K562 (cell line): ENCODE results near the gene PIK3R5. TPM values are rescaled to one million over a fixed set of nuclear protein-coding genes. Genes with fewer than 3 reads are reported as not detected.

Experiments used
- ATAC-seq: fragments of 200-7000 bp; cut with Tn5 transposase; 3 replicates; pipeline ENCODE4 v1.9.1; 2020; ENCODE audit warnings: moderate library complexity
- BruUV-seq: library from RNA; stranded (reverse); fragments of 400-500 nt; replicated peaks from 2 replicates; lab custom pipeline; 2021; lab: Mats Ljungman, UMichigan
- CTCF ChIA-PET: fragments of 300-600 bp; formaldehyde crosslinking; extraction: SDS; loops from one replicate; lab custom pipeline; 2021; ENCODE audit warnings: low intra/inter-chr PET ratio; lab: Yijun Ruan, JAX
- POLR2A ChIA-PET: fragments of 300-600, 350-650 bp; sonication (Branson Sonifier 250); formaldehyde crosslinking; extraction: SDS; loops from one replicate; lab custom pipeline; 2021; ENCODE audit warnings: antibody characterized with exemption, inconsistent platforms; lab: Yijun Ruan, JAX
- DNase-seq, 4 experiments: peaks; one replicate each; pipeline versions ENCODE4 v3.0.0 to v3.0.0-alpha.2; 2011 to 2018; ENCODE audit warnings: low spot score in 3 of 4, mixed read lengths in 3 of 4; ENCODE audit errors: extremely low read depth in 1 of 4
- FAIRE-seq: peaks from 2 replicates; lab custom pipeline; 2011; peaks lifted over from hg19 to GRCh38; lab: Jason Lieb, UNC
- H2AFZ ChIP-seq: 2 replicates; pipeline ENCODE4 v1.6.0; 2011; ENCODE audit warnings: low read depth, low read length, control low read depth, inconsistent platforms
- H3K27ac ChIP-seq: fragments of 200-600 bp; 3 replicates; pipeline ENCODE4 v1.8.0; 2011; ENCODE audit warnings: low read depth, mild to moderate bottlenecking, control low read depth, inconsistent platforms, low read length, moderate library complexity, mixed read lengths; ENCODE audit errors: extremely low read depth
- H3K27me3 ChIP-seq, 2 experiments: fragments of 300-600 bp in 1 of 2; 2 replicates in 1 of 2; 3 replicates in 1 of 2; pipeline versions ENCODE4 v1.6.0 to v1.8.0; 2011; ENCODE audit warnings: inconsistent platforms in 2 of 2, low read length in 2 of 2, mild to moderate bottlenecking in 1 of 2, mixed read lengths in 1 of 2, moderate library complexity in 1 of 2; ENCODE audit not compliant: control insufficient read depth in 2 of 2, insufficient read depth in 2 of 2
- H3K36me3 ChIP-seq: fragments of 300-600 bp; 3 replicates; pipeline ENCODE4 v1.8.0; 2011; ENCODE audit warnings: mild to moderate bottlenecking, low read length, inconsistent platforms; ENCODE audit not compliant: control insufficient read depth, insufficient read depth
- H3K4me1 ChIP-seq, 2 experiments: fragments of 200-600 bp in 1 of 2; replicated peaks in 1 of 2; 2 replicates in 1 of 2; 3 replicates in 1 of 2; pipeline versions ENCODE4 v1.5.1 to v1.8.0; 2011; ENCODE audit warnings: inconsistent platforms in 2 of 2, low read length in 2 of 2, mild to moderate bottlenecking in 1 of 2, mixed read lengths in 1 of 2, moderate library complexity in 1 of 2; ENCODE audit not compliant: control insufficient read depth in 2 of 2, insufficient read depth in 2 of 2
- H3K4me2 ChIP-seq: 2 replicates; pipeline ENCODE4 v1.6.1; 2011; ENCODE audit warnings: low read length, control low read depth, inconsistent platforms, mixed read lengths; ENCODE audit not compliant: insufficient read depth
- H3K4me3 ChIP-seq: fragments of 200-600 bp; sonication (generic), shearing (Covaris generic); 2 replicates; pipeline ENCODE4 v1.5.1; 2016; ENCODE audit warnings: control low read depth, inconsistent platforms
- H3K79me2 ChIP-seq: fragments of 200-600 bp; 3 replicates; pipeline ENCODE4 v1.8.0; 2011; ENCODE audit warnings: low read length, inconsistent platforms; ENCODE audit not compliant: control insufficient read depth, insufficient read depth
- H3K9ac ChIP-seq, 2 experiments: 2 replicates each; pipeline versions ENCODE4 v1.6.0 to v1.6.1; 2011; ENCODE audit warnings: low read depth in 2 of 2, low read length in 2 of 2, control low read depth in 1 of 2, inconsistent platforms in 1 of 2, mild to moderate bottlenecking in 1 of 2, mixed read lengths in 1 of 2; ENCODE audit not compliant: insufficient read depth in 1 of 2
- H3K9me1 ChIP-seq: one replicate; pipeline ENCODE4 v1.6.0; 2011; ENCODE audit warnings: inconsistent platforms, mild to moderate bottlenecking, low read length, moderate library complexity; ENCODE audit not compliant: control insufficient read depth, insufficient read depth
- H3K9me3 ChIP-seq: replicated peaks from 2 replicates; pipeline ENCODE4 v1.5.1; 2011; ENCODE audit warnings: low read depth, low read length, inconsistent platforms; ENCODE audit not compliant: control insufficient read depth, insufficient read depth
- H4K20me1 ChIP-seq: replicated peaks from 2 replicates; pipeline ENCODE4 v1.6.1; 2011; ENCODE audit warnings: low read length, inconsistent platforms, mixed read lengths; ENCODE audit not compliant: control insufficient read depth, insufficient read depth
- IRF1 ChIP-seq: sonication (generic); formaldehyde crosslinking; IDR thresholded peaks from 2 replicates; pipeline ENCODE4 v1.8.0; 2022; ENCODE audit warnings: missing genetic modification reagents, mild to moderate bottlenecking, borderline replicate concordance
- JUND ChIP-seq, 2 experiments: IDR thresholded peaks; 2 replicates in 1 of 2; 3 replicates in 1 of 2; pipeline ENCODE4 v1.6.1; 2011; ENCODE audit warnings: borderline replicate concordance in 2 of 2, low read depth in 2 of 2, low read length in 2 of 2, improper control_type of control experiment in 1 of 2, missing biosample characterization in 1 of 2, missing genetic modification characterization in 1 of 2, missing genetic modification reagents in 1 of 2
- MEIS2 ChIP-seq: fragments of 450-650 bp; IDR thresholded peaks from 2 replicates; pipeline ENCODE4 v1.6.1; 2014; ENCODE audit warnings: mild to moderate bottlenecking; ENCODE audit not compliant: partially characterized antibody
- MTF1 ChIP-seq: fragments of 250-450 bp; sonication (Bioruptor Pico); IDR thresholded peaks from 2 replicates; pipeline ENCODE4 v1.9.0; 2021; ENCODE audit warnings: moderate library complexity, mild to moderate bottlenecking, inconsistent platforms, borderline replicate concordance
- OTX1 ChIP-seq: fragments of 450-650 bp; formaldehyde crosslinking; IDR thresholded peaks from 2 replicates; pipeline ENCODE4 v1.4.0; 2022; ENCODE audit warnings: mild to moderate bottlenecking
- PATZ1 ChIP-seq: fragments of 250-450 bp; sonication (Bioruptor Pico); IDR thresholded peaks from 2 replicates; pipeline ENCODE4 v1.5.0; 2020; ENCODE audit warnings: mild to moderate bottlenecking, borderline replicate concordance
- PBX2 ChIP-seq, 2 experiments: IDR thresholded peaks in 1 of 2; conservative IDR thresholded peaks in 1 of 2; 2 replicates each; pipeline ENCODE4 v1.6.1; 2016; ENCODE audit warnings: low read depth in 2 of 2, mild to moderate bottlenecking in 1 of 2, missing compliant biosample characterization in 1 of 2, missing genetic modification characterization in 1 of 2, moderate library complexity in 1 of 2
- POLR2H ChIP-seq: IDR thresholded peaks from 2 replicates; pipeline ENCODE4 v1.6.1; 2016; ENCODE audit warnings: missing genetic modification characterization, low read depth, mild to moderate bottlenecking, control low read depth, missing compliant biosample characterization, moderate library complexity
- POLR3A ChIP-seq: IDR thresholded peaks from 2 replicates; pipeline ENCODE4 v1.6.1; 2011; ENCODE audit warnings: borderline replicate concordance, mild to moderate bottlenecking, moderate library complexity; ENCODE audit not compliant: insufficient read length, insufficient read depth; ENCODE audit errors: extremely low read depth
- PTRF ChIP-seq: fragments of 450-650 bp; IDR thresholded peaks from 2 replicates; pipeline ENCODE4 v1.6.1; 2016; ENCODE audit warnings: mild to moderate bottlenecking, missing genetic modification characterization, missing compliant biosample characterization
- ZBTB12 ChIP-seq: fragments of 250-450 bp; sonication (Bioruptor Pico); IDR thresholded peaks from 2 replicates; pipeline ENCODE4 v1.4.0; 2020
- ZKSCAN3 ChIP-seq: fragments of 250-450 bp; sonication (Bioruptor Pico); IDR thresholded peaks from 2 replicates; pipeline ENCODE4 v1.4.0; 2020
- ZNF655 ChIP-seq: fragments of 250-450 bp; sonication (Bioruptor Pico); IDR thresholded peaks from 2 replicates; pipeline ENCODE4 v1.5.0; 2021
- WGBS: fragments of 100-300 bp; shearing (Covaris generic); methylation state at CpG from one replicate; pipeline ENCODE4 v1.1.6; 2016; ENCODE audit warnings: low coverage, mixed read lengths; ENCODE audit not compliant: insufficient coverage; ENCODE audit errors: missing lambda C conversion rate; 5-methylcytosine and 5-hydroxymethylcytosine counted together
- in situ Hi-C: fragments of 300-500 bp; cut with MboI; formaldehyde crosslinking; loops from 4 replicates; pipeline ENCODE4 v1.15.0; 2018; ENCODE audit warnings: inconsistent platforms, mixed read lengths
- intact Hi-C: fragments of 100-400 bp; cut with micrococcal nuclease; formaldehyde crosslinking; loops from 2 replicates; pipeline ENCODE4 v1.14.2; 2022
- polyA plus RNA-seq, 8 experiments: library from polyadenylated mRNA; depleted of rRNA in 4 of 8; stranded (reverse) in 5 of 8; unstranded in 3 of 8; fragments of >200 nt; fragmentation: Nextera tagmentation in 2 of 8; fragmentation: Illumina TruSeq in 1 of 8; extraction: Ambion mirVana in 2 of 8; extraction: Trizol in 1 of 8; gene quantifications; 2 replicates each; pipeline versions ENCODE4 v1.2.1 to v1.2.3, GENCODE V29; 2011 to 2014; ENCODE audit warnings: inconsistent platforms in 1 of 8, missing spikeins in 1 of 8
- total RNA-seq, 7 experiments: library from RNA; depleted of rRNA in 6 of 7; stranded (reverse); fragments of >200 nt in 6 of 7; fragmentation: Illumina TruSeq in 2 of 7; extraction: Trizol in 2 of 7; gene quantifications; 2 replicates each; pipeline versions ENCODE4 v1.2.1 to v1.2.3, GENCODE V29; 2011 to 2021; ENCODE audit warnings: low replicate concordance in 1 of 7

PIK3R5 gene
- total and polyA plus RNA-seq, 9 of the 15 experiments (the other 6 are each of a cell fraction or from before 2014, with no cell fraction given), result 0.01 to 0.38 TPM; not detected in 7

- intact Hi-C loops, result no loop called here
- Histone ChIP-seq H2AFZ (no peak overlapping the region), H3K4me2 (no peak overlapping the region), H3K36me3 (no peaks in the 10 kb centered on the region), H3K27me3 (no peaks in the 10 kb centered on the region), H4K20me1 (no peaks in the 10 kb centered on the region), H3K4me1 (no peaks in the 10 kb centered on the region), H3K4me3 (no peak overlapping the region), H3K79me2 (no peaks in the 10 kb centered on the region), H3K9me3 (peaks cover 1% of the 10 kb centered on the region; the same call in 1 of the 2 replicates), H3K9ac (no peak overlapping the region), H3K27ac (no peak overlapping the region), H3K9me1 (no peaks in the 10 kb centered on the region)
- FAIRE-seq, result no peak
- 0% methylated on average over 4 of the region's 4 CpGs for WGBS
- in situ Hi-C loops, result no loop called here
- ChIA-PET POLR2A (interaction anchor here (0.6 kb wide), 1 partner anchor 385 kb away, joined by 3 read pairs; no protein-coding TSS in a partner anchor), CTCF (no interaction called here)
- no peak for ATAC-seq
- BruUV-seq, result no TSS peak
- TF ChIP-seq IRF1 (no peak), PBX2 (CRISPR knock-in tag; IDR thresholded peaks at IDR 0.05; ENCODE audit: low read depth) (no peak), PBX2 (tag; conservative IDR thresholded peaks at IDR 0.05; ENCODE audit: low read depth) (no peak), PATZ1 (CRISPR knock-in tag) (no peak), OTX1 (CRISPR knock-in tag) (no peak), PTRF (no peak), ZBTB12 (no peak), ZKSCAN3 (CRISPR knock-in tag) (no peak), ZNF655 (no peak), MTF1 (CRISPR knock-in tag) (no peak), POLR3A (no peak), MEIS2 (no peak), JUND (IDR thresholded peaks at IDR 0.05; ENCODE audit: borderline replicate concordance, low read depth, low read length) (no peak), JUND (tag; IDR thresholded peaks at IDR 0.05; ENCODE audit: borderline replicate concordance, low read depth, low read length) (no peak), POLR2H (tag) (no peak)
- no peak for DNase-seq
Measured at GRCh38 chr17:8922928-8923327, 42.6 kb downstream of the PIK3R5 start.
